Left ventricle myocardium inferior (tissue), 1 donor: Measurements from ENCODE around the gene ENAH. TPM values are rescaled to one million over a fixed set of nuclear protein-coding genes. Genes with fewer than 3 reads are reported as not detected.

ENCODE experiments used
- DNase-seq: peaks from one replicate; pipeline ENCODE4 v3.0.0-alpha.2; 2020
- H3K27ac ChIP-seq: fragments of 200-600 bp; replicated peaks from 2 replicates; pipeline ENCODE4 v1.8.0; 2021
- H3K27me3 ChIP-seq: fragments of 200-600 bp; 2 replicates; pipeline ENCODE4 v1.8.0; 2021; ENCODE audit warnings: low read depth
- H3K36me3 ChIP-seq: fragments of 200-600 bp; 2 replicates; pipeline ENCODE4 v1.8.0; 2021
- H3K4me1 ChIP-seq: fragments of 200-600 bp; 2 replicates; pipeline ENCODE4 v1.8.0; 2021
- H3K4me3 ChIP-seq: fragments of 200-600 bp; 2 replicates; pipeline ENCODE4 v1.8.0; 2021; ENCODE audit warnings: mild to moderate bottlenecking, moderate library complexity
- H3K9me3 ChIP-seq: fragments of 200-600 bp; replicated peaks from 2 replicates; pipeline ENCODE4 v1.8.0; 2021
- intact Hi-C: fragments of 100-400 bp; cut with micrococcal nuclease; formaldehyde crosslinking; loops from one replicate; pipeline ENCODE4 v1.11.0; 2022
- total RNA-seq: library from RNA; stranded (reverse); fragmentation: NEBNext Ultra II Directional; extraction: Animal tissue kit (Norgen Biotek cat#: 25700); gene quantifications from one replicate; pipeline ENCODE4 v1.2.1, GENCODE V29; 2021
- TF ChIP-seq, protein P1 (sequence below): fragments of 200-600 bp; IDR thresholded peaks from 2 replicates; pipeline ENCODE4 v1.8.0; 2021; ENCODE audit warnings: antibody characterized with exemption, mild to moderate bottlenecking, borderline replicate concordance
- donor health status: DM: no; HTN: yes; CAD: no; lungs with severe emphysema.

The ENAH gene
- total RNA-seq, 1 donor from 2014 or later: 78.6 TPM

DNA sequence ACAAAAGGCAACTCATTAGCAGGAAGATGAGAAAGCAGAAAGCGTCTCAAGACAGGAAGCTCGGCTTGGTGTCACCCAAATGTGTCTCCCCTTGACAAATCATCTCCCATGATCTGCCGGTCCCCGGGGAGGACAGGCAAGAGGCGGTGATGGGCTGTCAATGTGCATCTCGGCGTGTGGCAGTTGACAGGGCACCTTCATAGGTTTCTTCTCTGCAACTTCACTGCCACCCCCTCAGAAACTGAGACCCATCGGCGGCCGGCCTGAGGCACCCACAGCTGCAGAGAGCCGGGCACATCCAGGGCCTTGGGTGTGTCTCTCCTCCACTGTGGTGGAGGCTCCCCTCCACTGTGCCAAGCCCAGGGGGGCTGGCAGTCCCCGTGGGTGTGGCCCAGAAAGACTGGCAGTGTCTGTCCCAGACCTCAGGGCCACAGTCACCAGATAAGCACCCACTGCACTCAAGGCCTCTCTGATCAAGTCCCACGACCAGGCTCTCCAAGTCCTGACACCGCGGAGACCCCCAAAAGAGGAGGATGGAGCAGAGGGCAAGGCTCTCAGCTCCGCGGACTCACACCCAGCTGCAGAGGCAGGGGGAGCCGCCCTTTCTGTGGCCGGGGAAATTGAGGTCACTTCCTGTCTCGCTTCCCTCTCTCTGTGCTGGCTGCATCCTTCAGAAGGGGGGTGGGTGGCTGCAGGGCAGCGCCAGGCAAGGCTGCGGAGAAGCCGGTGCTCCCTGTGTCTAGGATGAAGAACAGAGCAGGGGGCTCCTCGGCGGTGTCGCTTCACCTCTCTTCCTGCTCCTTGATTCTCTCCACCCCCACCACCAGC is 185.5 kb downstream of the ENAH start:
- Histone ChIP-seq H3K4me3 (peak overlapping the region; percentile 54), H3K9me3 (no peaks in the 10 kb centered on the region), H3K27me3 (no peaks in the 10 kb centered on the region), H3K27ac (peak overlapping the region; percentile 83), H3K4me1 (peaks cover 46% of the 10 kb centered on the region), H3K36me3 (no peaks in the 10 kb centered on the region)
- DNase-seq: peak; percentile 71
- intact Hi-C loops: no loop called here
- TF ChIP-seq, protein P1, sequence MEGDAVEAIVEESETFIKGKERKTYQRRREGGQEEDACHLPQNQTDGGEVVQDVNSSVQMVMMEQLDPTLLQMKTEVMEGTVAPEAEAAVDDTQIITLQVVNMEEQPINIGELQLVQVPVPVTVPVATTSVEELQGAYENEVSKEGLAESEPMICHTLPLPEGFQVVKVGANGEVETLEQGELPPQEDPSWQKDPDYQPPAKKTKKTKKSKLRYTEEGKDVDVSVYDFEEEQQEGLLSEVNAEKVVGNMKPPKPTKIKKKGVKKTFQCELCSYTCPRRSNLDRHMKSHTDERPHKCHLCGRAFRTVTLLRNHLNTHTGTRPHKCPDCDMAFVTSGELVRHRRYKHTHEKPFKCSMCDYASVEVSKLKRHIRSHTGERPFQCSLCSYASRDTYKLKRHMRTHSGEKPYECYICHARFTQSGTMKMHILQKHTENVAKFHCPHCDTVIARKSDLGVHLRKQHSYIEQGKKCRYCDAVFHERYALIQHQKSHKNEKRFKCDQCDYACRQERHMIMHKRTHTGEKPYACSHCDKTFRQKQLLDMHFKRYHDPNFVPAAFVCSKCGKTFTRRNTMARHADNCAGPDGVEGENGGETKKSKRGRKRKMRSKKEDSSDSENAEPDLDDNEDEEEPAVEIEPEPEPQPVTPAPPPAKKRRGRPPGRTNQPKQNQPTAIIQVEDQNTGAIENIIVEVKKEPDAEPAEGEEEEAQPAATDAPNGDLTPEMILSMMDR: no peak

DNA sequence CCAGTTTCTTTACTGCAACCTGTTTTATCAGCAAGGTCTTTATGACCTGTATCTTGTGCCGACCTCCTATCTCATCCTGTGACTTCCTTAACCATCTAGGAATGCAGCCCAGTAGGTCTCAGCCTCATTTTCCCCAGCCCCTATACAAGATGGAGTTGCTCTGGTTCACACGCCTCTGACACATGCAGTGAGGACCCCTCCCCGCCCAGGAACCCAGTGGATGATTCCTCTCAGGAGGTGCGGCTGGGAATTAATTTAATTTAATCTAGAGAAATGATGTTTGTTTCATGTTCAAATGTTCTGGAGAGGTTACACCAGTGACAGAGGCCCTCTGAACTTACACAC is 186.1 kb downstream of the ENAH start:
- Histone ChIP-seq H3K36me3 (no peaks in the 10 kb centered on the region), H3K4me3 (peak overlapping the region; percentile 54), H3K27ac (peak overlapping the region; percentile 83), H3K9me3 (no peaks in the 10 kb centered on the region), H3K4me1 (peaks cover 46% of the 10 kb centered on the region), H3K27me3 (no peaks in the 10 kb centered on the region)
- TF ChIP-seq, protein P1: no peak
- intact Hi-C loops: no loop called here
- no peak for DNase-seq

DNA sequence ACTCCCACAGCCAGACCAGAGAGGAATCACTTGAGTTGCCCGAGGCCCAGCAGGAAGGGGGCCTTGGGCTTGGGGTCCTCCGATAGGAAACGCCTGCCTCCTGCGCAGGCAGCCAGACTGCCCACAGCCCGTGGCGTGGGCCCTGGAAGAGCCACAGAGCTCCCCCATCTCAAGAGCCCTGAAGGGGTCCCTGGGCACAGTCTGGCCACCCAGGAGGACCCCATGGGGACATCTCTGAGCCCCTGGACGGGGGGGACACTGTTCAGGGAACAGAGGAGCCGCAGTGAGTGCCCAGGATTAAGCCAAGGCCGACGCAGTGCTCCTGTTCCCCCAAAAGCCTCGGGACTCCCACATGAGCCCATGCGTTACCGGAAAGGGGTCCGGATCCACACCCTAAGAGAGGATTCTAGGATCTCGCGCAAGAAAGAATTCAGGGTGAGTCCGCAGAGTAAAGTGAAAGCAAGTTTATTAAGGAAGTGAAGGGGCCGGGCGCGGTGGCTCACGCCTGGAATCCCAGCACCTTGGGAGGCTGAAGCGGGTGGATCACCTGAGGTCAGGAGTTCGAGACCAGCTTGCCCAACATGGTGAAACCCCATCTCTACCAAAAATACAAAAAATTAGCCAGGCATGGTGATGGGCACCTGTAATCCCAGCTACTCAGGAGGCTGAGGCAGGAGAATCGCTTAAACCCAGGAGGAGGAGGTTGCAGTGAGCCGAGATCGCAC is 187.0 kb downstream of the ENAH start:
- Histone ChIP-seq H3K27ac (no peak overlapping the region), H3K27me3 (no peaks in the 10 kb centered on the region), H3K36me3 (no peaks in the 10 kb centered on the region), H3K4me3 (no peak overlapping the region), H3K9me3 (no peaks in the 10 kb centered on the region), H3K4me1 (peaks cover 53% of the 10 kb centered on the region)
- TF ChIP-seq, protein P1: no peak
- intact Hi-C loops: no loop called here
- DNase-seq: no peak

DNA sequence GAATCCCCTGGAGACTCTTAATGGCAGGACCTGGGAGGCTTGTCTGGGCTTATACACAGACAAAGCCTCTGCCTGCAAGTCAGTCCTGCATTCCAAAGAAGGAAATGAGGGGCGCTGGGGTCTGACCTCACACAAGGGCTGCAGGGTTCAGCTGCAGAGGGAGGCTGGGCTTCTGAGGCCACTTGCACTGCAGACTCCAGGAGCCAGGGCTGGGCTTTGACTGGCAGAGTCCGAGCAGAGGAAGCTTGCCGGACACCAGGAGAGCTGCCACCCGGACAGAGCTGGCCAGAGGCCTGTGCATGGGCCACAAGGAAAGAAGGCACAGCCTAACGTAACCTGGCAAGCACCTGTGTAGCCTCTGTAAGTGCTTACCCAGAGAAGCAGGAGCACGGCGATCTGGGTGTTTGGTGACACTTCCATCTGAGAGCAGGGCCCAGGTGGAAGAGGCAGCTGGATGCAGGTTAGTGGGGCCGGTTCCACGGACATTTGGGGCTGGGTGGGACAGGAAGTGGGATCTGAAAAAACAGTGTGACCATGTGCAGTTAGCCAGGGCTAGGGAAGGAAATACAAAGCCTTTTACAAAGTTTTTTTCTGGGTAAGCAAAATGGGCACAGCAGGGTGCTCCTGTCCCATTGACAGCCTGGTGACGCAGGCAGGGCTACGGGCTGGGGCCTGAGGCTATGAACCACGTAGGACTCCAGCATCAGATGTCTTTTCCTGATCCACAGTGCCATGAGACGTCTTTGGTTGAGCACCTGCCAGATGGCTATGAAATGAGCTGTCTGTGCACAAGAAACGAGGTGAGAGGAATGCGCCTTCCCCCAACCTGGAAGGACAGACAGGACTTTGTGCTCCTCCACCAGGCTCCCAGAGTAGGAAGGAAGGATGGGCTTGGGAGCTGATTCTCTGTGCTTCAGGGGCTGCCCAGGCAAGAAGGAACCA is 187.8 kb downstream of the ENAH start:
- no peak for DNase-seq
- Histone ChIP-seq H3K9me3 (no peaks in the 10 kb centered on the region), H3K4me3 (no peak overlapping the region), H3K27me3 (no peaks in the 10 kb centered on the region), H3K4me1 (peaks cover 61% of the 10 kb centered on the region), H3K36me3 (no peaks in the 10 kb centered on the region), H3K27ac (peak overlapping the region; percentile 40)
- TF ChIP-seq, protein P1: no peak
- intact Hi-C loops: no loop called here

DNA sequence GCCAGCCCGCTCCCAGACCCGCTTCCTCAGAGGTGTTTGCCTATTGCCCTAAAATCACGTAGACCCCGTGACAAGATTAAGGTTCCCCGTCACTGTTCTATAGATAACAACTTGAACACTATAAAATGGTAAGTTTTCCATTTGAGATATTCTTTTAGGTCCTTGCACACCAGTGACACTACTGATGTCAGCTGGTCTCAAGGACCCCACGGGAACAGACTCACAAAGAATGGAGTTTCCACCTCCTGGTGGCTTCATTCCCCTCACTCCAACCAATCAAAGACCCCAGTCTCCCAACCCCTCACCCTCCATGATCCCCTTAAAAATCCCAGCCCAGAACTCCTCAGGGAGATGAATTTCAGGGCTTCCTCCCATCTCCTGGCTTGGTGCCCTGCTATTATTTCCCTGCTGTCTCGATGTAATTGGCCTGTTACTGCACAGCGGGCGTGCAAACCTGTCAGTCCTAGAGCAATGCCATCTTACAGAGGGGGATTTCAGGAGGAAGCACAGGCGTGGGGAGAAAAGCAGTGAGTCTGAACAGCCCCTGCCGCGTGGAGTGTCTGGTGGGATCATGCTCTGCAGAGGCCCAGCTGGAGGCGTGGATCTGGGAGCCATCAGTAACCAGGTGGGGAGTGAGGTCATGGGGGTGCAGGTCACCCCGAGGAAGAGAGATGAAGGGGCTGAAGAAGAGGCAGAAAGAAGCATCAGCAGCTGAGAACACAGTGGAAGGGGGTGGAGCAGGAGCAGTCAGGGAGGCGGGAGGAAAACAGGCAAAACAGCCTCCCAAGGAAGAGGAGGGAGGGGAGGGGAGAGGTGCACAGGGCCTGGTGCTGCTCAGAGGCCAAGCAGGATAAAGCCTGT is 190.0 kb downstream of the ENAH start:
- no peak overlapping the region for H3K27ac ChIP-seq
- H3K4me3 ChIP-seq: no peak overlapping the region
- H3K27me3 ChIP-seq: no peaks in the 10 kb centered on the region
- H3K9me3 ChIP-seq: no peaks in the 10 kb centered on the region
- no peaks in the 10 kb centered on the region for H3K36me3 ChIP-seq
- DNase-seq: no peak
- peaks cover 59% of the 10 kb centered on the region for H3K4me1 ChIP-seq
- intact Hi-C loops: no loop called here
- TF ChIP-seq, protein P1: no peak
